ENCODE measurements around the gene SHANK2. TPM values are rescaled to one million over a fixed set of nuclear protein-coding genes. Genes with fewer than 3 reads are reported as not detected.

SHANK2 gene
- total and polyA plus RNA-seq, 10 of the 15 experiments (the other 5 are each of a cell fraction or from before 2014, with no cell fraction given), result 0.01 to 0.31 (median 0.10) TPM; not detected in 5

GRCh38 chr11:71209656-71210055 is 42.7 kb downstream of the SHANK2 start:
- Histone ChIP-seq H3K4me1 (ENCODE audit: control insufficient read depth, insufficient read depth, low read length) (no peaks in the 10 kb centered on the region), H3K27me3 (replicated peaks in 1 of 2; ENCODE audit: control insufficient read depth in 2 of 2, insufficient read depth in 2 of 2, low read length in 1 of 2) (no peaks in the 10 kb centered on the region), H3K36me3 (ENCODE audit: control insufficient read depth in 2 of 2, insufficient read depth in 2 of 2, low read length in 1 of 2) (no peaks in the 10 kb centered on the region), H3K4me3 (no peak overlapping the region), H3K9ac (ENCODE audit: control insufficient read depth, insufficient read depth, low read length) (no peak overlapping the region), H3K79me2 (ENCODE audit: control insufficient read depth, insufficient read depth, low read length) (no peaks in the 10 kb centered on the region), H3K4me2 (ENCODE audit: control insufficient read depth, insufficient read depth) (no peak overlapping the region), H2AFZ (ENCODE audit: control insufficient read depth, low read depth, low read length) (no peak overlapping the region), H3K27ac (ENCODE audit: control insufficient read depth, insufficient read depth) (no peak overlapping the region), H4K20me1 (ENCODE audit: control insufficient read depth, insufficient read depth) (no peaks in the 10 kb centered on the region), H3K9me3 (replicated peaks; ENCODE audit: control insufficient read depth, insufficient read depth, low read length) (no peaks in the 10 kb centered on the region; the same call in 2 of the 3 replicates)
- intact Hi-C loops (cut with micrococcal nuclease; ENCODE audit: unreplicated experiment) (no loop called here), in situ Hi-C loops (cut with MboI) (no loop called here)
- SMC1A ChIA-PET (ENCODE audit: uncharacterized antibody, unreplicated experiment), result no interaction called here
- DNase-seq (ENCODE audit: low read depth, low spot score) (no peak), ATAC-seq (no peak), FAIRE-seq (no peak)
- CTCF ChIA-PET, result no interaction called here
- BruUV-seq (replicated peaks), result no TSS peak
- no peak for TF ChIP-seq YY1 (IDR thresholded peaks at IDR 0.05; ENCODE audit: low read depth, low read length)
- TF ChIP-seq FOXM1 (IDR thresholded peaks at IDR 0.05; ENCODE audit: low read depth, low read length), result no peak
- TF ChIP-seq CHD2 (IDR thresholded peaks at IDR 0.05; ENCODE audit: borderline replicate concordance, low read depth, low read length), result no peak
- TF ChIP-seq, protein P1, sequence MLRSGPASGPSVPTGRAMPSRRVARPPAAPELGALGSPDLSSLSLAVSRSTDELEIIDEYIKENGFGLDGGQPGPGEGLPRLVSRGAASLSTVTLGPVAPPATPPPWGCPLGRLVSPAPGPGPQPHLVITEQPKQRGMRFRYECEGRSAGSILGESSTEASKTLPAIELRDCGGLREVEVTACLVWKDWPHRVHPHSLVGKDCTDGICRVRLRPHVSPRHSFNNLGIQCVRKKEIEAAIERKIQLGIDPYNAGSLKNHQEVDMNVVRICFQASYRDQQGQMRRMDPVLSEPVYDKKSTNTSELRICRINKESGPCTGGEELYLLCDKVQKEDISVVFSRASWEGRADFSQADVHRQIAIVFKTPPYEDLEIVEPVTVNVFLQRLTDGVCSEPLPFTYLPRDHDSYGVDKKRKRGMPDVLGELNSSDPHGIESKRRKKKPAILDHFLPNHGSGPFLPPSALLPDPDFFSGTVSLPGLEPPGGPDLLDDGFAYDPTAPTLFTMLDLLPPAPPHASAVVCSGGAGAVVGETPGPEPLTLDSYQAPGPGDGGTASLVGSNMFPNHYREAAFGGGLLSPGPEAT (IDR thresholded peaks at IDR 0.05; ENCODE audit: low read depth), result no peak
- TF ChIP-seq CBFB (IDR thresholded peaks at IDR 0.05; ENCODE audit: low read depth), result no peak
- RAD21 ChIA-PET (ENCODE audit: unreplicated experiment), result no interaction called here
- POLR2A ChIA-PET, result no interaction called here
- WGBS (ENCODE audit: insufficient coverage, insufficient replicate concordance, low lambda C conversion rate, missing lambda C conversion rate), result 18% methylated on average over 10 of the region's 10 CpGs

DNA sequence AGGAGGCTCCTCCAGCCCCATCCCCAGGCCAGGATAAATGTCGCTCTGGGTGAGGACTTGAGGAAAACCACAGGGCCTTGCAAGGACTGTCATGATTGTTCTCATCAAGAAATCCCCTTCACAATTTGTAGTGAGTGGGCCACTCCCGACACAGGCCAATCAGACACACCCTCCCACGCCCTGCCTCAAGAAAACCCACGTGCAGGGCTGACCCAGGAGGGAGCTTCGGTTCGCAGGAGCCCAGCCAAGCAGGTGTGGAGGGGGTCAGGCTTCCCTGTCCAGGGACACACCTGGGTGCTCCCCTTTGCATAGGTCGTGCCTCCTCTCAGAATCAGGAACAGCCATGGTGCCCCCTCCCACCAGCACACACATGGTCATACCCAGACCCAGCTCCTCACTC is 43.2 kb downstream of the SHANK2 start:
- DNase-seq (ENCODE audit: low read depth, low spot score) (no peak), FAIRE-seq (no peak), ATAC-seq (no peak)
- Histone ChIP-seq H3K9me3 (replicated peaks; ENCODE audit: control insufficient read depth, insufficient read depth, low read length) (no peaks in the 10 kb centered on the region; the same call in 2 of the 3 replicates), H3K36me3 (ENCODE audit: control insufficient read depth in 2 of 2, insufficient read depth in 2 of 2, low read length in 1 of 2) (no peaks in the 10 kb centered on the region), H3K9ac (ENCODE audit: control insufficient read depth, insufficient read depth, low read length) (no peak overlapping the region), H3K79me2 (ENCODE audit: control insufficient read depth, insufficient read depth, low read length) (no peaks in the 10 kb centered on the region), H4K20me1 (ENCODE audit: control insufficient read depth, insufficient read depth) (no peaks in the 10 kb centered on the region), H3K27me3 (replicated peaks in 1 of 2; ENCODE audit: control insufficient read depth in 2 of 2, insufficient read depth in 2 of 2, low read length in 1 of 2) (no peaks in the 10 kb centered on the region), H3K4me3 (no peak overlapping the region), H3K4me2 (ENCODE audit: control insufficient read depth, insufficient read depth) (no peak overlapping the region), H3K4me1 (ENCODE audit: control insufficient read depth, insufficient read depth, low read length) (no peaks in the 10 kb centered on the region), H3K27ac (ENCODE audit: control insufficient read depth, insufficient read depth) (no peak overlapping the region), H2AFZ (ENCODE audit: control insufficient read depth, low read depth, low read length) (no peak overlapping the region)
- in situ Hi-C loops (cut with MboI) (no loop called here), intact Hi-C loops (cut with micrococcal nuclease; ENCODE audit: unreplicated experiment) (no loop called here)
- no peak for TF ChIP-seq E4F1 (IDR thresholded peaks at IDR 0.05; ENCODE audit: borderline replicate concordance, partially characterized antibody)
- no peak for TF ChIP-seq NRF1 (conservative IDR thresholded peaks at IDR 0.05; ENCODE audit: low read depth, low read length)
- TF ChIP-seq NR2C1 (IDR thresholded peaks at IDR 0.05), result no peak
- TF ChIP-seq KDM1A (IDR thresholded peaks at IDR 0.05; ENCODE audit: borderline replicate concordance), result no peak
- TF ChIP-seq BACH1 (IDR thresholded peaks at IDR 0.05; ENCODE audit: borderline replicate concordance), result no peak
- TF ChIP-seq MYB (IDR thresholded peaks at IDR 0.05; ENCODE audit: borderline replicate concordance, low read depth, low read length), result no peak
- no peak for TF ChIP-seq POLR2A (IDR thresholded peaks at IDR 0.05; ENCODE audit: low read depth, low read length)
- ChIA-PET CTCF (no interaction called here), SMC1A (ENCODE audit: uncharacterized antibody, unreplicated experiment) (no interaction called here), POLR2A (no interaction called here), RAD21 (ENCODE audit: unreplicated experiment) (no interaction called here)
- 21% methylated on average over 7 of the region's 7 CpGs for WGBS (ENCODE audit: insufficient coverage, insufficient replicate concordance, low lambda C conversion rate, missing lambda C conversion rate)
- BruUV-seq (replicated peaks), result no TSS peak

Measured in GM12878 (cell line).